ENCODE results near the gene ADORA1.

Gene ADORA1

DNA sequence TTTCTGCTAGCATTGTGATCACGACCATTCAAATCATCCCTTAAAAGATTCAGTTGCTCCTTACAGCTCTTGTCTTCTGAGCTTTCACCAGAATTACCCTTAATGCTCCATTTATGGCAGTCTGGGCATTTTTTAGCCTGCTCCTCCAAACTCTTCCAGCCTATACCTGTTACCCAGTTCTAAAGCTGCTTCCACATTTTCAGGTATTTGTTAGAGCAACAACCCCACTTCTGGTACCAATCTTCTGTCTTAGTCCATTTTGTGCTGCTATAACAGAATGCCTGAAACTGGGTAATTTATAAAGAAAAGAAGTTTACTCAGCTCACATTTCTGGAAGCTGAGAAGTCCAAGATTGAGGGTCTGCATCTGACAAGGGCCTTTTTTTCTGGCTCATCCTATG, 30.9 kb downstream of the ADORA1 start:
- DNase-seq (ENCODE audit: low read depth) = no peak

- no peak for DNase-seq (ENCODE audit: low read depth)
Measured at GRCh38 chr1:203158960-203159665, 31.6 kb downstream of the ADORA1 start.

- no peak for DNase-seq (ENCODE audit: low read depth)
Measured at GRCh38 chr1:203159844-203160243, 32.3 kb downstream of the ADORA1 start.

DNA sequence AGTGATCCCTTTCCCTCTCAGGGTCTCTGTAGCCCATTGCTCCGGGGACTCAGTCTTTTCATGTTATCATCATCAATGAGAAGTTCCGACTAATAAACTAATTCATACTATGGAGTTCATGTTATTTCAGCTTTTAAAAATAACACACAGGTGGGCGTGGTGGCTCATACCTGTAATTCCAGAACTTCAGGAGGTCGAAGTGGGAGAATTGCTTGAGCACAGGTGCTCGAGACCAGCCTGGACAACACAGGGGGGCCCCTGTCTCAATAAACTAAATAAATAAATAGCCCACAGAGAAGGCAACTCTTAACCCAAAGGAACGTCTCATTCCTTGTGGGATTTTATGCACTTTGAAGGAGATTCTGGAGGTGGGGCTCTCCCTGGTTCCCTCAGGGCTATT, 33.6 kb downstream of the ADORA1 start:
- DNase-seq (ENCODE audit: low read depth) = no peak

GRCh38 chr1:203161703-203162102, 34.2 kb downstream of the ADORA1 start:
- no peak for DNase-seq (ENCODE audit: low read depth)

GRCh38 chr1:203162403-203162802, 34.9 kb downstream of the ADORA1 start:
- DNase-seq (ENCODE audit: low read depth) = no peak

- no peak for DNase-seq (ENCODE audit: low read depth)
Measured at GRCh38 chr1:203163891-203164635, 36.5 kb downstream of the ADORA1 start.

- no peak for DNase-seq (ENCODE audit: low read depth)
Measured at GRCh38 chr1:203165101-203165799, 37.7 kb downstream of the ADORA1 start.

- no peak for DNase-seq (ENCODE audit: low read depth)
Measured at GRCh38 chr1:203165800-203166161, 38.3 kb downstream of the ADORA1 start.

- peak; percentile 15 for DNase-seq (ENCODE audit: low read depth)
Measured at GRCh38 chr1:203166192-203166940, 38.8 kb downstream of the ADORA1 start.

- DNase-seq (ENCODE audit: low read depth) = no peak
Measured at GRCh38 chr1:203167026-203167912, 39.7 kb downstream of the ADORA1 start.

GRCh38 chr1:203167913-203168200, 40.3 kb downstream of the ADORA1 start:
- no peak for DNase-seq (ENCODE audit: low read depth)

GRCh38 chr1:203168256-203168786, 40.8 kb downstream of the ADORA1 start:
- DNase-seq (ENCODE audit: low read depth) = no peak

DNA sequence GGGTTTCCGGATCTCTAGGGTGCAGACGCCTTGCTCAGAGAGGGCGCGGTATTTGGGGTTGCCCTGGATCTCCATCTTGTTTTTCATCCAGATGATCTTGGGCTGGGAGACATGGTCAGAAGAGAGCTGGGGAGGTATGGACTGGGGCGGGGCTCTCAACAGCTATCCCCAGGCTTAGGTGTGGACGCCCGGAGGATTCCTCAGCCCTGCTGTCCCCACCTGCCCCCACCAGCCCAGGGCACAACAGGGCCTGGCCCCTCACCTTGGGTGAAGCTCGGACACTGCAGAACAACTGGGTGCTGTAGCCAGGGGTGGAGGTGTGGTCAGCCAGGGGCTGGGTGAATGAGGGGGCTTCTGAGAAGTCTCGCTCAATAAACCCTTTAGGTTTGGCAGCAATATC, 41.5 kb downstream of the ADORA1 start:
- no peak for DNase-seq (ENCODE audit: low read depth)

- no peak for DNase-seq (ENCODE audit: low read depth)
Measured at GRCh38 chr1:203169770-203170520, 42.4 kb downstream of the ADORA1 start.

GRCh38 chr1:203170625-203171330, 43.3 kb downstream of the ADORA1 start:
- DNase-seq (ENCODE audit: low read depth) = peak; percentile 33

- DNase-seq (ENCODE audit: low read depth) = no peak
Measured at GRCh38 chr1:203171341-203172183, 44.0 kb downstream of the ADORA1 start.

DNA sequence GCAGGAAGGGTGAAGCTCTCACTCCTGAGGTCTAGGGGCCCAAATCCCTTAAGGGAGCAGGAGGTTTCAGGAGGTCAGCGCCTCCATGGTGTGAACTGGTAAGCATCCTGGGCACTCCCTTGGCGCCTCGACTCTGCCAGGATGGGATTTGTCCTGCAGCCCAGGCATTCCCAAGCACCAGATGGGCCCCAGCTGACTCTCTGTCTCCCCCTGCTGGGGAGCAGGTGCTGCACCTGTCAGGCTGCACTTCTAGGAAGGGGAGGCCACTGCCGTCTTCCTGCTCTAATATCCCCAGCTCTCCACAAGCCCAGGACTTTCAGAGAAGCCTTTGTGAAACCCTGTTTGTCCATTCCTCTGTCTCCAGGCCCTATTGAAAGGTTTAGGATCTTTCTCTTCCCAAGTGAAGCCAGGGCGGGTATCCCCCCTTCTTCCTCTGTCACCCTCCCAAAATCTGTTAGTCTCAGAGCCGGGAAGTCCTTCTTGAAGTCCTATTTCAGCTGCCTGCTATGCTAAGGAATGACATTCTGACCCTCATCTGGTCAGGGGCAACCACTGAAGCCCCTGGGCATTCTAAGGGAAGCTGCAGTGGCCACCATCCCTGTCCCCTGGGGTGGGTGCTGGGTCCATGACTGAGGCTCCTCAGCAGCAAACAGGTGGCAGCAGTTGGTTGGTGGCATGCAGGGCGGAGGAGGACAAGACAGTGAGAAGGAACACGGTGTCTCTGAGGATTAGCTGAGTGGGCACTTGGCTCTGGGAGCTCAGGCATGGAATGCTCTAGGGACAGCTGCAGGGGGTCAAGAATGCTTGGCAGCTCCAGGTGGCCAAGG, 44.9 kb downstream of the ADORA1 start:
- DNase-seq (ENCODE audit: low read depth) = peak; percentile 62
